Breast epithelium (tissue), 3 donors: Measurements from ENCODE around the gene SH2D3A.

Source experiments
- POLR2A ChIP-seq: fragments of 450-650 bp; IDR thresholded peaks from one replicate; pipeline ENCODE4 v1.6.1; 2016; ENCODE audit warnings: antibody characterized with exemption, mild to moderate bottlenecking, moderate library complexity
- POLR2AphosphoS5 ChIP-seq, 3 donors: sonication (generic); formaldehyde crosslinking; IDR thresholded peaks; one replicate each; pipeline ENCODE4 v1.6.1; 2017; ENCODE audit warnings: antibody characterized with exemption in 3 of 3
- TF ChIP-seq, protein P1 (sequence below), 3 donors: fragments of 450-650 bp; IDR thresholded peaks; one replicate each; pipeline ENCODE4 v1.5.1; 2016 to 2017; ENCODE audit warnings: antibody characterized with exemption in 3 of 3, mild to moderate bottlenecking in 3 of 3, moderate library complexity in 3 of 3

DNA sequence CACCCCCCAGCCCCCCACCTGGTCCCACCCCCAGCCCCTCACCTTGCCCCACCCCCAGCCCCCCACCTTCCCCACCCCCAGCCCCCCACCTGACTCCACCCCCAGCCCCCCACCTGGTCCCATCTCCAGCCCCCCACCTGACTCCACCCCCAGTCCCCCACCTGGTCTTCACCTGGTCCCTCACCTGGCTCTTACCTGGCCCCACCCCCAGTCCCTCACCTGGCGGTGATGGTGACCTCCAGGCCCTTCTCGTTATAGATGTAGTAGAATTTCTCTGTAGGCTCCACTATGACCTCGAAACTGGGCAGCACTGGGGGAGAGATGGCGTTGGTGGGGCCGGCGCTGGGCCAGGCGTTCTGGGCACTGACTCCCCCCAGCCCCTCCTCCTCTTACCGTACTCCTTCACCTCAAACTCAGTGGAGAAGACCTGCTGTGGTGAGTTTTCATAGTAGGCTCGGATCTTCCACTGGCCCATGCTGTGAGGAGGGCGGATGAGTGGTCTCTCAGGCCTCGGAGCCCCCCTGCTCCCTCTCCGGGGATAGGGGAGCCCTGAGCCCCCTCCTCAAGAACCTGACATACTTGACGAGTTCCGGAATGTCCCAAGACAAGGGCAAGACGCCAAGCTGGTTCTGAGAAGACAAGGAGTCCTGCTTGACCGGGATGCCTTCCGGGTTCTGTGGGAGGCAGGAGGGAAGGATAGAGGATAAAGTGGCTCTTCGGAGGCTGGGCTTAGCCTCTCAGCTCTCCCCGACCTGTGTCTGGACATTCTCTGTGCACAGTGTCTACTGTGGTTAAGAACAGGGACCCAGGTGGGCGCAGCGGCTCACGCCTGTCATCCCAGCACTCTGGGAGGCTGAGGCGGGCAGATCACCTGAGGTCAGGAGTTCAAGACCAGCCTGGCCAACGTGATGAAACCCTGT is 53.2 kb downstream of the SH2D3A start:
- TF ChIP-seq POLR2A (no peak), POLR2AphosphoS5 (IDR thresholded peaks at IDR 0.05) (no peak)
- TF ChIP-seq, protein P1, sequence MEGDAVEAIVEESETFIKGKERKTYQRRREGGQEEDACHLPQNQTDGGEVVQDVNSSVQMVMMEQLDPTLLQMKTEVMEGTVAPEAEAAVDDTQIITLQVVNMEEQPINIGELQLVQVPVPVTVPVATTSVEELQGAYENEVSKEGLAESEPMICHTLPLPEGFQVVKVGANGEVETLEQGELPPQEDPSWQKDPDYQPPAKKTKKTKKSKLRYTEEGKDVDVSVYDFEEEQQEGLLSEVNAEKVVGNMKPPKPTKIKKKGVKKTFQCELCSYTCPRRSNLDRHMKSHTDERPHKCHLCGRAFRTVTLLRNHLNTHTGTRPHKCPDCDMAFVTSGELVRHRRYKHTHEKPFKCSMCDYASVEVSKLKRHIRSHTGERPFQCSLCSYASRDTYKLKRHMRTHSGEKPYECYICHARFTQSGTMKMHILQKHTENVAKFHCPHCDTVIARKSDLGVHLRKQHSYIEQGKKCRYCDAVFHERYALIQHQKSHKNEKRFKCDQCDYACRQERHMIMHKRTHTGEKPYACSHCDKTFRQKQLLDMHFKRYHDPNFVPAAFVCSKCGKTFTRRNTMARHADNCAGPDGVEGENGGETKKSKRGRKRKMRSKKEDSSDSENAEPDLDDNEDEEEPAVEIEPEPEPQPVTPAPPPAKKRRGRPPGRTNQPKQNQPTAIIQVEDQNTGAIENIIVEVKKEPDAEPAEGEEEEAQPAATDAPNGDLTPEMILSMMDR (IDR thresholded peaks at IDR 0.05), result no peak
